PFSK-1 (cell line): Measurements from ENCODE around the gene AKAP6.

Experiments
- POLR2AphosphoS5 ChIP-seq: IDR thresholded peaks from 2 replicates; pipeline ENCODE4 v1.6.1; 2012; ENCODE audit warnings: low read depth, mild to moderate bottlenecking, control low read depth, low read length, moderate library complexity
- SIN3A ChIP-seq: IDR thresholded peaks from 2 replicates; pipeline ENCODE4 v1.6.1; 2012; ENCODE audit warnings: mild to moderate bottlenecking, low read length, moderate library complexity, borderline replicate concordance; ENCODE audit not compliant: insufficient read depth
- TF ChIP-seq, protein P1 (sequence below), 2 experiments: IDR thresholded peaks; 2 replicates each; pipeline versions ENCODE4 v1.6.1 to v1.8.0; 2011 to 2012; ENCODE audit warnings: low read depth in 2 of 2, low read length in 2 of 2, control low read depth in 1 of 2, inconsistent platforms in 1 of 2, mild to moderate bottlenecking in 1 of 2, moderate library complexity in 1 of 2; ENCODE audit not compliant: insufficient read depth in 1 of 2

DNA sequence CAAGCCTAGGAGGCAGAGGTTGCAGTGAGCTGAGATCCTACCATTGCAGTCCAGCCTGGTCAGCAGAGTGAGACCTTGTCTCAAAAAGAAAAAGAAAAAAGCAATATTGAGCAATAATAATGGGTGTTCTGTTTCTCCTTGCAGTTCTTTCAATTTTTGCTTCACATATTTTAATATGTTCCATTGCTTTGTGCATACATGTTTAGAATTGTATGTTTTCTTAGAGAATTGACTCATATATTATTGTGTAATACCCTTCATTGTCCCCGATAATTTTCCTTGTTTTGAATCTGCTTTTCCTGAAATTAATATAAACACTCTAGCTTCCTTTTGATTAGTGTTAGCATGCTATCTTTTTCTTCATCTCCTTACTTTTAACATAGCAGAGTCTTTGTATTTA, 471.2 kb downstream of the AKAP6 start:
- TF ChIP-seq POLR2AphosphoS5 (no peak), SIN3A (no peak)
- TF ChIP-seq, protein P1, sequence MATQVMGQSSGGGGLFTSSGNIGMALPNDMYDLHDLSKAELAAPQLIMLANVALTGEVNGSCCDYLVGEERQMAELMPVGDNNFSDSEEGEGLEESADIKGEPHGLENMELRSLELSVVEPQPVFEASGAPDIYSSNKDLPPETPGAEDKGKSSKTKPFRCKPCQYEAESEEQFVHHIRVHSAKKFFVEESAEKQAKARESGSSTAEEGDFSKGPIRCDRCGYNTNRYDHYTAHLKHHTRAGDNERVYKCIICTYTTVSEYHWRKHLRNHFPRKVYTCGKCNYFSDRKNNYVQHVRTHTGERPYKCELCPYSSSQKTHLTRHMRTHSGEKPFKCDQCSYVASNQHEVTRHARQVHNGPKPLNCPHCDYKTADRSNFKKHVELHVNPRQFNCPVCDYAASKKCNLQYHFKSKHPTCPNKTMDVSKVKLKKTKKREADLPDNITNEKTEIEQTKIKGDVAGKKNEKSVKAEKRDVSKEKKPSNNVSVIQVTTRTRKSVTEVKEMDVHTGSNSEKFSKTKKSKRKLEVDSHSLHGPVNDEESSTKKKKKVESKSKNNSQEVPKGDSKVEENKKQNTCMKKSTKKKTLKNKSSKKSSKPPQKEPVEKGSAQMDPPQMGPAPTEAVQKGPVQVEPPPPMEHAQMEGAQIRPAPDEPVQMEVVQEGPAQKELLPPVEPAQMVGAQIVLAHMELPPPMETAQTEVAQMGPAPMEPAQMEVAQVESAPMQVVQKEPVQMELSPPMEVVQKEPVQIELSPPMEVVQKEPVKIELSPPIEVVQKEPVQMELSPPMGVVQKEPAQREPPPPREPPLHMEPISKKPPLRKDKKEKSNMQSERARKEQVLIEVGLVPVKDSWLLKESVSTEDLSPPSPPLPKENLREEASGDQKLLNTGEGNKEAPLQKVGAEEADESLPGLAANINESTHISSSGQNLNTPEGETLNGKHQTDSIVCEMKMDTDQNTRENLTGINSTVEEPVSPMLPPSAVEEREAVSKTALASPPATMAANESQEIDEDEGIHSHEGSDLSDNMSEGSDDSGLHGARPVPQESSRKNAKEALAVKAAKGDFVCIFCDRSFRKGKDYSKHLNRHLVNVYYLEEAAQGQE (IDR thresholded peaks at IDR 0.05; ENCODE audit: insufficient read depth in 1 of 2, low read depth in 2 of 2, low read length in 2 of 2), result no peak
